HepG2 (cell line): ENCODE data around the gene LRRC73. TPM values are rescaled to one million over a fixed set of nuclear protein-coding genes. Genes with fewer than 3 reads are reported as not detected.

Experiments
- ARID5B ChIP-seq: IDR thresholded peaks from 2 replicates; pipeline ENCODE4 v1.4.0; 2020; ENCODE audit warnings: mild to moderate bottlenecking, missing genetic modification reagents
- BHLHE40 ChIP-seq: IDR thresholded peaks from 2 replicates; pipeline ENCODE4 v1.6.1; 2011; ENCODE audit warnings: low read length, improper control_type of control experiment
- GLMP ChIP-seq: sonication (generic); formaldehyde crosslinking; IDR thresholded peaks from 2 replicates; pipeline ENCODE4 v1.9.0; 2021; ENCODE audit warnings: missing genetic modification reagents, mild to moderate bottlenecking, borderline replicate concordance
- MXI1 ChIP-seq: IDR thresholded peaks from 3 replicates; pipeline ENCODE4 v1.6.1; 2012; ENCODE audit warnings: low read depth, low read length, inconsistent platforms, borderline replicate concordance
- PATZ1 ChIP-seq: sonication (generic); formaldehyde crosslinking; IDR thresholded peaks from 2 replicates; pipeline ENCODE4 v1.4.0; 2020; ENCODE audit warnings: missing genetic modification reagents
- RBFOX2 ChIP-seq: fragments of 200-400 bp; formaldehyde crosslinking; IDR thresholded peaks from 2 replicates; pipeline ENCODE4 v1.6.1; 2017; ENCODE audit warnings: low read depth, mild to moderate bottlenecking, low read length
- ZBED4 ChIP-seq: sonication (generic); formaldehyde crosslinking; IDR thresholded peaks from 2 replicates; pipeline ENCODE4 v1.4.0; 2020; ENCODE audit warnings: missing genetic modification reagents, borderline replicate concordance
- ZNF230 ChIP-seq: sonication (generic); formaldehyde crosslinking; IDR thresholded peaks from 2 replicates; pipeline ENCODE4 v1.4.0; 2020; ENCODE audit warnings: mild to moderate bottlenecking, missing genetic modification reagents
- ZNF296 ChIP-seq: sonication (generic); formaldehyde crosslinking; conservative IDR thresholded peaks from 2 replicates; pipeline ENCODE4 v1.5.0; 2020; ENCODE audit warnings: mild to moderate bottlenecking, missing genetic modification reagents
- ZNF30 ChIP-seq: sonication (generic); formaldehyde crosslinking; IDR thresholded peaks from 2 replicates; pipeline ENCODE4 v1.5.0; 2020; ENCODE audit warnings: mild to moderate bottlenecking, missing genetic modification reagents
- ZNF484 ChIP-seq: sonication (generic); formaldehyde crosslinking; IDR thresholded peaks from 2 replicates; pipeline ENCODE4 v1.5.1; 2020; ENCODE audit warnings: mild to moderate bottlenecking, low read depth, missing genetic modification reagents, borderline replicate concordance
- ZNF580 ChIP-seq: IDR thresholded peaks from 2 replicates; pipeline ENCODE4 v1.6.1; 2016; ENCODE audit warnings: low read depth, borderline replicate concordance
- ZNF740 ChIP-seq: sonication (generic); formaldehyde crosslinking; IDR thresholded peaks from 2 replicates; pipeline ENCODE4 v1.4.0; 2020; ENCODE audit warnings: missing genetic modification reagents
- ZNF792 ChIP-seq: IDR thresholded peaks from 2 replicates; pipeline ENCODE4 v1.6.1; 2016
- ZNF891 ChIP-seq: sonication (generic); formaldehyde crosslinking; IDR thresholded peaks from 2 replicates; pipeline ENCODE4 v1.5.0; 2020; ENCODE audit warnings: mild to moderate bottlenecking, missing genetic modification reagents
- ZSCAN21 ChIP-seq: sonication (generic); formaldehyde crosslinking; IDR thresholded peaks from 2 replicates; pipeline ENCODE4 v1.8.0; 2022; ENCODE audit warnings: mild to moderate bottlenecking, missing genetic modification reagents, moderate library complexity, borderline replicate concordance
- polyA plus RNA-seq, 8 experiments: library from polyadenylated mRNA; depleted of rRNA in 3 of 8; stranded (reverse) in 7 of 8; unstranded in 1 of 8; fragments of >200 nt; fragmentation: Illumina TruSeq in 4 of 8; extraction: Trizol in 4 of 8; gene quantifications; 2 replicates each; pipeline versions ENCODE4 v1.2.1 to v1.2.3, GENCODE V29; 2011 to 2016; ENCODE audit warnings: low read depth in 4 of 8, missing spikeins in 1 of 8, mixed read lengths in 1 of 8; ENCODE audit not compliant: insufficient read depth in 1 of 8
- total RNA-seq, 5 experiments: library from RNA; depleted of rRNA; stranded (reverse); fragments of >200 nt; fragmentation: Illumina TruSeq; extraction: Trizol; gene quantifications; 2 replicates each; pipeline ENCODE4 v1.2.3, GENCODE V29; 2016; ENCODE audit warnings: low read depth in 1 of 5

The LRRC73 gene
- total and polyA plus RNA-seq, 2 of the 13 experiments (the other 11 are each of a cell fraction or from before 2014, with no cell fraction given): 0.11 to 0.12 TPM

GRCh38 chr6:43489277-43490072 is 20.7 kb downstream of the LRRC73 start (continued):
- TF ChIP-seq RBFOX2 (peak; percentile 49; the same call in 1 of the 2 replicates), ZNF580 (no peak), ZNF484 (CRISPR knock-in tag) (no peak), ZNF296 (CRISPR knock-in tag) (0 out of 2 replicates have a peak, but pooled peaks have one; percentile 41), ZNF891 (CRISPR knock-in tag) (0 out of 2 replicates have a peak, but pooled peaks have one; percentile 56), MXI1 (no peak), GLMP (CRISPR knock-in tag) (no peak), ZBED4 (CRISPR knock-in tag) (no peak), ZNF30 (no peak), PATZ1 (CRISPR knock-in tag) (peak; percentile 11; the same call in 1 of the 2 replicates), ZNF792 (CRISPR knock-in tag) (no peak), ARID5B (CRISPR knock-in tag) (no peak), BHLHE40 (peak; percentile 25; the same call in 1 of the 2 replicates), ZSCAN21 (CRISPR knock-in tag) (no peak; the same call in 1 of the 2 replicates), ZNF740 (CRISPR knock-in tag) (no peak), ZNF230 (CRISPR knock-in tag) (no peak)
